DLD1 (cell line): ENCODE measurements around the gene GPC1.

Source experiments
- in situ Hi-C: cut with HindIII; loops from 2 replicates; pipeline ENCODE4 v1.10.0; 2017; ENCODE audit warnings: low sequenced_read_pairs

Gene GPC1, protein sequence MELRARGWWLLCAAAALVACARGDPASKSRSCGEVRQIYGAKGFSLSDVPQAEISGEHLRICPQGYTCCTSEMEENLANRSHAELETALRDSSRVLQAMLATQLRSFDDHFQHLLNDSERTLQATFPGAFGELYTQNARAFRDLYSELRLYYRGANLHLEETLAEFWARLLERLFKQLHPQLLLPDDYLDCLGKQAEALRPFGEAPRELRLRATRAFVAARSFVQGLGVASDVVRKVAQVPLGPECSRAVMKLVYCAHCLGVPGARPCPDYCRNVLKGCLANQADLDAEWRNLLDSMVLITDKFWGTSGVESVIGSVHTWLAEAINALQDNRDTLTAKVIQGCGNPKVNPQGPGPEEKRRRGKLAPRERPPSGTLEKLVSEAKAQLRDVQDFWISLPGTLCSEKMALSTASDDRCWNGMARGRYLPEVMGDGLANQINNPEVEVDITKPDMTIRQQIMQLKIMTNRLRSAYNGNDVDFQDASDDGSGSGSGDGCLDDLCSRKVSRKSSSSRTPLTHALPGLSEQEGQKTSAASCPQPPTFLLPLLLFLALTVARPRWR

DNA sequence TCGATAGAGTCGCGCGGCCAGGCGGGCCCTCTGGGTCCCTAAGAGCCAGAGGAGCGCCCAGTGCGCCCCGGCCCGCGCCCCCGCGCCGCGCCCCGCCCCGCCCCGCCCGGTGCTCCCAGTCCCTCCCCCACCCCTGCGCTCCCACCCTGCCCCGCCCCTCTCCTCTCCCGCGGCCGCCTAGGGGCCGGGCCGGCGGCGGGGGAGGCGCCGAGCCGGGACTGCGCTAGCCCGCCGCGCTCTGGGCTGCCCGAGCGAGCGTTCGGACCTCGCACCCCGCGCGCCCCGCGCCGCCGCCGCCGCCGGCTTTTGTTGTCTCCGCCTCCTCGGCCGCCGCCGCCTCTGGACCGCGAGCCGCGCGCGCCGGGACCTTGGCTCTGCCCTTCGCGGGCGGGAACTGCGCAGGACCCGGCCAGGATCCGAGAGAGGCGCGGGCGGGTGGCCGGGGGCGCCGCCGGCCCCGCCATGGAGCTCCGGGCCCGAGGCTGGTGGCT lies at the start of gene GPC1:
GPC1 (plus strand) TSS at position 207 of the 491 bp plus-strand sequence; CDS start at position 463, 256 bp downstream.
- in situ Hi-C loops = loop anchor here (10.0 kb wide), 1 partner anchor 221 kb away; no protein-coding TSS in a partner anchor

DNA sequence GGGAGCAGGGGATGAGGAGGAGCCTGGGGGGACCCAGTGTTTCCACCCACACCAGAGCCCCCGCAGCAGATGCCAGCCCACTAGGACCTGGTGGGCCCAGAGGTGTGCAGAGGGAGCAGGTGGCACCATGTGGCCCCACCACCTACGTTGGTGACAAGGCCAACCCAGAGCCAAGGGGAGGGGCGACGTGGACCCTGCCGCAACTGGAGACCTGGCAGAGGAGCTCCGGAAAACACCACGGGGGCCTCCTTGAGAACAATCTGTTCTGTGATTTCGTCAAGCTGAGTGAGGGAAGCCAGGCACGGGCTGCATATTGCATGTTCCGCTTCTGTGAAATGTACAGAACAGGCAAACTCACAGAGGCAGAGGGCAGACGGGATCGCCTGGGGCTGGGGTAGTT lies 49.1 kb upstream of the GPC1 start:
- in situ Hi-C loops = loop anchor here (5.0 kb wide), 1 partner anchor 36 kb away; no protein-coding TSS in a partner anchor

DNA sequence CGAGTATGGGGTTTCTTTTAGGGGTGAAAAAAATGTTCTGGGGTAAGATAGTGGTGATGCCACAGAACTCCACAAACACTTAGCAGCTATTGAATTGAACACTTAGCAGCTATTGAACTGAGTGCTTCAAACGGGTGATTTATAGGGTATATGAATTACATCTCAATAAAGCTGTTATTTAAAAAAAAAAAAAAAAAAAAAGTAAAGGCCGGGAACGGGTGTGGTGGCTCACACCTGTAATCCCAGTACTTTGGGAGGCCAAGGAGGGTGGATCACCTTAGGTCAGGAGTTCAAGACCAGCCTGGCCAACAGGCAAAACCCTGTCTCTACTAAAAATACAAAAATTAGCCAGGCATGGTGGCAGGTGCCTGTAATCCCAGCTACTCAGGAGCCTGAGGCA lies 48.7 kb upstream of the GPC1 start:
- in situ Hi-C loops = loop anchor here (5.0 kb wide), 1 partner anchor 36 kb away; no protein-coding TSS in a partner anchor

DNA sequence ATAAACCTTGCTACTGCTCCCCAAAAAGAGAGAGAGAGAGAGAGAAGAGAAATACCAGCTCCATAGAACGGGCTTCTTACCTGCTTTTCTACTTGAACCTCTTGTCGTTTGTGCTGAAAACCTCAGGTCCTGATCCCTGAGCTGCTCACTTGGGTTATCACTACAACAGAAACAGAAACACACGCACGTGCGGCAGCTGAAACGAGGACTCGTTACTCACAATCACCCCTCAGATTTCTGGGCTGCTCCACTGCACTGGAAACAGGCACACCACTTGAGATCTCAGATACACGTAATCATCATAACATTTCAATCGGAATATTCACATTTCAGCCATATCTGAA lies 48.2 kb upstream of the GPC1 start:
- in situ Hi-C loops = loop anchor here (5.0 kb wide), 1 partner anchor 35 kb away; no protein-coding TSS in a partner anchor

DNA sequence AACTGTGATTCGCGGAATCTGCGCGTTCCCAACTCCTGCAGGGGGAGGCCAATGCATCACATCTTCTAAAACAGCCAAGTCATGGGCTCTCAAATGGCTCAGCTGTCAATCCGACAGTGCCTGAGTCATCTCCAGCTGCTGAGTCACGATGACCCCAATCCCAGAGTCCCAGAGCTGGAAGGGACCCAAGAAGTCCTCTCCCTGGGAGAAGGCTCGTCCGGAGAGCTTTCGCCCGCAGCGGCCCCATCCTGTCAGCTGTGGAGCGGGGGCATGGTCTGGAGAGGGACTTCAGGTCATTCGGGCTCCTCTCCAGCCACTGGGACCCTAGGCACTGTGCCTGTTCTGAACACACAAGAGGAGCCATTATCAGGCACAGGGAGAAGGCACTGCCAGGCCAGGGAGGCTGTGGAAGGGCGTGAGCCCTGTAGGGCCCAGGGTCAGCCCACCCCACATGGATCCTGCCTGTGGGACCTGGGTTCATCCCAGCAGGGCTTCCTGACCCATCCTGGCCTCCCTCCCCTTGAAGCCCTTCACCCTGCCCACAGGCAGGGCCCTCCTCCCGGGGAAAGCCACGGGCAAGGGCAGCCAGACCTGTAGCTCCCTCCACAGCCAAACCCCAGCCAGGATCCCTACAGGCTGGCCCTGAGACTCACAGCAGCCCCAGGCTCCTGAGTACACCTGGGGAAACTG lies 47.6 kb upstream of the GPC1 start:
- in situ Hi-C loops = loop anchor here (5.0 kb wide), 1 partner anchor 34 kb away; no protein-coding TSS in a partner anchor

DNA sequence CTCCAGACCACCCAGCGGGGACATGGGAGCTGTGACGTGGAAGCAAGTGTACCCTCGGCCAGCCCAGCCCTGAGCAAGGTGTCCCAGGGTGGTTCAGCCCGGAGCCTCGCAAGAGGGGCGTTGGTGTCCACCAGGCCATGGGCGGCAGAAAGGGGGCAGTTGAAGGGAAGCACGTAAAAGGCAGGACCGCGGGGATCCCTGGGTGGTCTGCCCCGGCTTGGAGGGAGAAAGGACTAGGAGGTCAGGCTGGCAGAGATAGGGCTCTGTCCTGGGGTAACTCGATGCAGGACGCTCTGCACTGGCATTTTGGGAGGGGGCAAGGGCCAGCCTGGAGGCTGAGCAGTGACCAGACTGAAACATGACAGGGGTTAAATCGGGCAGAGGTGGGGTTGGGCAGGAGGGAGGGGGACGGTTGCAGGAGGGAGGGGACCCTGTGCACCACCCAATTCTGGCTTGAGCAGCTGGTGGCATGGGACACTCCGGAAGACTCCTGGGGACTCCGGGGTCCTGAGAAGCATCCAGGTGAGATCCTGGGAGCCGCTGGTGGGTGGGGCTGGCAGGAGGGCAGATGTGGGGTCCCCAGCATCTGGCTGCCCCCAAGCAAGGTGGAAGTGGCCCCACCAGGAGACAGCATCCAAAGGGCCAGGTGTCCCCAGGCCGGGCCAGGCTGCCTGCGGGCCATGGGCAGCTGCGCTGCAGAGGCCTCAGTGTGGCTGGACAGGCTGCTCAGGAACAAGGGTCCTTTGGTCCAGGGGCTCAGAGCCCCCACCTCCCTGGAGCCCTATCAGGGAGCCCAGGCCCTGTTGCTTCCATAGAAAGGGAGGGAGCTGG lies 46.8 kb upstream of the GPC1 start:
- in situ Hi-C loops = loop anchor here (5.0 kb wide), 1 partner anchor 34 kb away; no protein-coding TSS in a partner anchor

DNA sequence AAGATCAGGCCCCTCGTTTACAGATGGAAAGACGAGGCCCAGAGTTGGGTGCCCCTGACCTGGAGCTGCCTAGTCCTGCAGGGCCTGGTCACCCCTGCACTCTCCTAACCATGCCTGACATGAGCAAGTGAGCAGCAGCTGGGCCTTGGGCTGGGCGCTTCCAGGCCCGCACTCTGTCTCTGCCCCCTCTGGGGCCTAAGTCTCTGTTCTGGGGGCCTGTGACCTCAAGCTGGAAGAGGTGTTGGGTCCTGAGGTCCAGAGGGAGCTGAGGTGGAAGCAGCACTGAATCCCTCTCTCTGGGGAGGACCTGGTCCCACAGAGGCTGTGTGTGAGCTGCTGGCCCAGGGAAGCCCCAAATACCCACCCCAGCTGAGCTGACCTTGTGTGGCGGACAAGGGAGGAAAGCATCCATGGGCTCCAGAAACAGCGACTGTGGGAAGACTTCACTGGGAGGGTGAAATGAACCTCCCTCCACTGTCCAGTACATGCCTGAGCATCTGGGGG lies 46.1 kb upstream of the GPC1 start:
- in situ Hi-C loops = loop anchor here (5.0 kb wide), 1 partner anchor 33 kb away; no protein-coding TSS in a partner anchor

DNA sequence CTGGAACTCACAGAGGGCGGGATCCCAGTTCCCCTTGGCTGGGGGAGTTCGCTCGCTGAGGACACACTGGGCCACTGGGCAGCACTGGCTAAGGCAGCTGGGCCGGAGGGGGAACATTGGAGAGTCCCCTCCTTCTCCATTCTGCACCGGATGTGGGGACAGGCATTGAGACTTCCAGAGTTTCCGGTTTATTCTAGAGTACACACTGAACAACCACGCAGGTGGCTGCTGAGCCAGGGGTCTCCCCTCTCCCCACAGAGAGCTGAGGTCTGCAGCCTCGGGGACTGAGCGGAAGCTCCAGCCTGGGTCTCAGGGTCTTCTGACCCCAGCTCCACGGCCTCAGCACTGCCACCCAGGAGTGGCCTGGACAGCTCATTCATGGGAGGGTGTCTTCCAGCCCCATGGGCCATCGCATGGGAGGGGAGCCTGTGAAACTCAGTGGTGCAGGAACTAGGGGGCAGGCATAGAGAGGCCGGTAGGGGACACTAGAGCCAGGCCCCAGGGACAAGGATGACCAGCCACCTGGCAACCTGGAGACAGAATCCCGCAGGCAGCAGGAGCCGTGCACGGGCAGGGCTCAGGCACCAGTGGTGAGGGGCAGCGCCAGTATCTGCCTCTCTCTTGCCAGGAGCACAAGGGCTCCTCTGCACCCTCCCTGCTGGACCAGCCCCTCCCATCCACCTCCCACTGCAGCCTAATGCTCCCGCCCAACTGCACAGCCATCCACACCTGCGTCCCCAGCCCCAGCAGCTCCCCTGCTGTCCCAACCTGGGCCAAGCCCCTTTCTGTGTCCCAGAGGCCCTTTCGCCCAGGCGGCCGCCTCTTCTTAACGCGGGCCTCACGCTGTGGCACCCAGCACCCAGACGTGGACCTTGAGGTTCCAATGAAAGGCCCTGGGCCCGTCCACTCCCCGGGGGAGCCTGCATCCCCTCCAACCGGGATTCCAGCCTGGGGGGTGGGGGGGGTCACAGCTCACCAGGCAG lies 45.1 kb upstream of the GPC1 start:
- in situ Hi-C loops = no loop called here

DNA sequence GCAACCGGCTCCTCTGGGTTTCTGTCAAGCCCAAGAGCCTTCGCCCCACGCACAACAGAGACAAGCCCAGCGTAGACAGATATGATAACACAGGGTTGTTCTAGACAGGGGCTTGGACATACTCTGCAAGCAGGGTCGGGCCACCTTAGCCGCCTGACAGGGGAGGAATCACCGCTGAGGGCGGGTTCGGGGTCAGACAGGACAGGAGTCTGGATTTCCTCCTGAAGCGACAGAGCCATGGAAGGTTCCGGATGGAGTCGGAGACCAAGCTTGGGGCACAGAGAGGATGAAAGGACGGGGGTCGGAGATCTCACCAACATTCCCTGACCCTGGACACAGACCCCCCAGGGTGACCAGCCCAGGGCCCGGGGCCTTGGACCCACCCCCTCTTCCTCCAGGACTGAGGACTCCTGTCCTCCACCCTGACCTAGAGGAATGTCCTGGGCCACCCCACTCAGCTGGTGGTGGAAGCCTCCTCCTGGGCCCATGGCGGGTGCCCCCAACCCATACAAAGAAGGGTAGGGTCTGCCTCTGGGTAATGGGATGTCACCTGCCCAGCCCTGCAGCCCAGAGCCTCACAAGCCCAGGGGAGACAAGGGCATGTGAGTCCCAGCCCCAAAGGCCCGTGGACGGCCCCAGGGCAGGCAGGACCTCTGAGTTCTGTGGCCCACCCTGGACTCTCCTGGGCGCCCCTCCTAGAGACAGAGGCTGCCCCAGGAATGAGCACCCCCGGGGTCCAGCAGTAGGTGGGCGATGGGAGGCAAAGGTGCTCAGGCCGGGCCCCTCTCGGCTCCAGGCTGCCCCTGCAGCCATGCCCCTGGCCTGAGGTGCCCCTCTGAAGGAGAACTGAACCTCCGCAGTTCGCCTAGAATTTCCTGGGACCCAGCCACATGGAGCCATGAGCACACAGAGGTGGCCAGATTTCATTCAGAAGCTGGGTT lies 44.1 kb upstream of the GPC1 start:
- in situ Hi-C loops = no loop called here

DNA sequence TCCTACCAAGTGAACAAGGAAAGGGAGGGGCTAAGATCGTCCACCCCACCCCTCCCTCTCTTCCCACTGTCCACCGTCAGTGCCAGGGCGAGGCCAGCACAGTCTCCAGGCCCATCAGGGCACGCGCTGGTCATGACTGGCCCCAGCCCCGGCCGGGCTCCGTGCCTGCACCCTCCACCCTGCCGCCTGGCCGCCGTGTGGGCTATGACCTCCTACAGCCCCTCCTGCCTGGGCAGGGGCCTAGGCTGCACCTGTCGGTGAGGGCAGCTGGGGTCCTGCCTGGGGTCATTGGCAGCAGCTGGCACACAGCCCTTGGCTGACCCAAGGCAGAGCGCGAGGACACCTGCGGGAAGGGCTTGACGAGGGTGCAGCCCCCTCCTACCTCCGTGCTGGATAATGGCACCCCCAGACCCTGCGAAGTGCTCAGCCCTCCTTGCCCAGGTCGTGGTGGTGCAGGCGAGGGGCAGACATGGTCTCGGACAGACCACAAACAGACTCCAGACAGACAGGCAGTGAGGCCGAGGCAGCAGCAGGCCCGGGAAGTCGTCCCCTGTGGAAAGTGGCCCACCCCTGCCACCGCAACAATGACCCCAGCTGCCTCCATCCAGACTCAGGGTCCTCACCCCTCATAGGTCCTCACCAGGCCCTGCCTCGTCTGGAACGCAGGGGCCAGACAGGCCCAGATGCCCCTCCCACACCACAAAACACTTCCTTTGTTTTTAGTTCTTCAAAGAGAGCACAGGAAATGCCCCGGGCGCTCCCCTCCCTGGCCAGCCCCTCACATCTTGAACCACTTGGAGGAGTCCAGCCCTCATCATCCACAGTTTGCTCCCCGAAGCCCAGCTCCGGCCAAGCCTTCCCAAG lies 43.1 kb upstream of the GPC1 start:
- in situ Hi-C loops = no loop called here

DNA sequence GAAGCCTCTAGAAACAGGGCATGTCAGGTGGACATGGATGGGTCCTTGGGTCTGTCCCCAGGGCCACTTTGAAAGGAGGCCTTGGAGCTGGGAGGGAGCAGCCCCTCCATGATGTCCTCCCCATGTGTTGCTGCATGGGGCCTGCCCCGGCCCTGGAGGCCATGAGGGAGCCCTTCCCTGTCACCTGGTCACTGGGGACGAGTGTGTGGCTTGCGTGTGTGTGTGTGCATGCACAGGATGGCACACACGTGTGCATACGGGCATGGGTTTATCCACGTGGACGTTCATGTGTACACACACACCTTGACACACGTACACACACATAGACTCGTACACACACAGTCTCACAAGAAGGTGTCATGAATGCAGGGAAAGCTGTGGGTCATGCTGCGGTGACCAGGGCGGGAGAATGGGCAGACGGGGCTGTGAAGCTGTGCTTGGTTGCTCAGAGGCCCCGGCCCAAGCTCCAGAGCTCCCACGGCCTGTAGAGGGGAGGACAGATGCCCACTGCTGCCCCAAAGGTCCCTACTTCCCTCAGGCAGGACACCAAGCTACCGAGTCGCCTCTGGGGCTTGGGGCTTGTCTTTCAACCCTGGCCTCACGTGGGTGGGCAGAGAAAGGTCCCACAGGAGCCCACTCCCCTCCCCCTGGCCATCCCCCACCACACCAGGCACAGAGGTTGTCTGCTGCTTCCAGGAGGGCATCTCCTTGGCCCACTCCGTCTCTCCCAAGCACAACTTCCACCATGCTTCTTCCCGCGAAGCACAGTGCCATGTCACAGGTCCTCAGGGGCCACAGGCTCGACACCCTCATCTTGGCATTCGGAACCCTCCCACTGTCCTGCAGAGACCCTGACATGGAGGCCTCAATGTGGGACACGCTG lies 42.3 kb upstream of the GPC1 start:
- in situ Hi-C loops = no loop called here

DNA sequence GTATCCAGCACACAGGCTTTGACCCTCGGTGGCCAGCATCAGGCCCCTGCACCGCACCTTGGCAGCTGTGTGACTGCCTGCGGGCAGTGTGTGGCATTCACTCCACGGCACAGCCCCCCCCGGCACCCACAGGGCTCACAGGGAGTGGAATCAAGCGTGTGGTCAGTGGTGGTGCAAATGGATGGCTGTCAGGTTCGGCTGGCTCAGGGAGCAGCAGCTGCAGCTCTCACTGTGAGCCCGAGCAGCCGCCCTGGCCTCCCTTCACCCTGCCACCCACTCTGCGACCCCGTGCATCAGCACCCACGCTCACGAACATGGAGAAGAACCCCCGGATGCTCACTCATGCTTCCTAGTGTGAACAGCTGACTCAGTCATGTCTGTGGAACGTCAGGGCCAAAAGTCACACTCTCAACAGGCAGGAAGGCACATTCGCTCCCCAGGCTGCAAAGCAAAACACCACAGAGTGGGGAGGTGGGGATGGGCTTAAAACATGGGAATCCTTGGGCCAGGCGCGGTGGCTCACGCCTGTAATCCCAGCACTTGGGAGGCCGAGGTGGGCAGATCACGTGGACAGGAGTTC lies 41.5 kb upstream of the GPC1 start:
- in situ Hi-C loops = no loop called here

DNA sequence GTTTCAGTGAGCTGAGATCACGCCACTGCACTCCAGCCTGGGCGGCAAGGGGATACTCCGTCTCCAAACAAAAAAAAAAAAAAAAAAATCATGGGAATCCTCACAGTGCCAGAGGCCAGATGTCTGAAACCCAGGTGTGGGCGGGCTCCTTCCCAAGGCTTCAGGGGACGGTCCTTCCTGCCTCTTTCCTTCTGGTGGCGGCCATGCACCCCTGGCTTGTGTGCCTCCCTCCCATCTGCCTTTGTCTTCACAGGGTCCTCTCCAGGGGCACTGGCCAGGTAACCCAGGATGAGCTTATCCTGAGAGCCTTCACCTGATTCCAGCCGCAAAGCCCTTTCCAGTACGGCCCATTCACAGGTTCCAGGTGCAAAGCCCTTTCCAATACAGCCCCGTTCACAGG lies 40.9 kb upstream of the GPC1 start:
- in situ Hi-C loops = no loop called here

DNA sequence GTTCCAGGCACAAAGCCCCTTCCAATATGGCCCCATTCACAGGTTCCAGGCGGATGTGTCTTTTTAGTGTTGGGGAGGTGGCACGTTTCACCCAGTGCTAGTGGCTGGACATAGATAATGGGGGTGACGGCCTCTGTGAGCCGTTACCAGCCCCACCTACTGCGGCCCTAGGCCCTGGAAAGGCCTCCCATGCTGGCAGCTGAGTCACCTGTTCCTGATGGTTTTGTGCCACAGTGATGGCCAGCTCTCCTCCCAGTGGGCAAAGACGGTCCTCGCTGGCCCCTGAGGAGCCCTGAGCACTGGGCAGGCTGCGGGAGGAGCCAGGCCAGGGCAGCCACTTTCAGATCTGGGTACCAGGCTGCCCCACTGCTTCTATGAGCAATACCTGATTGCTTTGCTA lies 40.0 kb upstream of the GPC1 start:
- in situ Hi-C loops = no loop called here

DNA sequence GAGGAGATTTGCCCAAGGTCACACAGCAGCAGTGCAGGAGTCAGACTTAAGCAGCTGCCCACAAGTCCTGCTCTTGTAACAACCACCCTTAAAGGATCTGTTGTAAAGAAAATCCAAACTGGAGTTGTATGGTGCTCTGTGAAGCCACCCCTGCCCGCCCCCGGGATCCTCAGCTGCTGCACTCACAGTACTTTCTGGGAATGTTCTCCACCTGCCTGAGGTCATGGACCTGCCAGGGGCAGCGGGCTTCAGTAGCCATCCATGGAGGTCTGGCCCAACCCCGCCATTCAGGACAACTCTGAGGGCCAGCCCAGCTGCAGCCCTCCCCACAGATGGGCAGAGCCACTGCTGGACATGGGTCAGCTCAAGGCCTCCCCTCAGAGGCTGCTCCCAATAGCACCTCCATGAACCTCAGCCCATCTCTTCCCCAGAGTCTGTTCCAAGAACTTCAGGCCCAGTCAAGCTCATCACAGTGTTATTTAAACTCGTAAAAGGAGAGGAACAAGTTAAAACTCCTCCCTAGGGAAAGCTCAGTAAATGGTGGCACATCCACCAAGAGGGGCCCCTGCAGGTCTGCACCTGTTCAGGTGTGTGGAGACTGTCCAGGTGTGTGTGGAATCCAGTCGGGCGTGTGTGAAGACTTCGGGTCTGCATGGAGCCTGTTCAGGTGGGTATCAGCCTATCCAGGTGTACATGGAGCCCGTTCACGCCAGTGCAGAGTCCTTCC lies 39.4 kb upstream of the GPC1 start:
- in situ Hi-C loops = no loop called here
